ENCODE data around the gene YPEL2. TPM values are rescaled to one million over a fixed set of nuclear protein-coding genes. Genes with fewer than 3 reads are reported as not detected.

YPEL2 gene
- total RNA-seq, 1 experiment from 2014 or later = 0.98 TPM

DNA sequence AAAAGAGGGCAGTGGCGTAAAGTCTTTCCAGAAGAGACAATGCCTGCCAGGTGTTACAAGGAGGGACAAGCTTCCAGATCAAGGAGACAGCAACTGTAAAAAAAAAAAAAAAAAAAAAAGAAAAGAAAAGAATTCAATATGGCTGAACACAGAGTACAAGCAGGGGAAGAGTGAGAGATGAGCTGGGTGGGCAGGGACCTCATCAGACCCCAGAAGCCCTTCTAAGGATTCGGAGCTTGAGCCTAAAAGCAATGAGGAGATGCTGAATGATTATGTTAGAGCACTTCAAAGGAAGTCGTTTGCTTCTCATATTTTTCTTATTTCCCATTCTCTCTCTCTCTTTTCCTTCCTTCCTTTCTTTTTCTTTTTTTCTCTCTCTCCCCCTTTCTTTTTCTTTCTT is 103.0 kb downstream of the YPEL2 start:
- H3K4me2 ChIP-seq (ENCODE audit: insufficient read depth, insufficient read length, low read length) = no peak overlapping the region

More for the DNA sequence above, 103.0 kb downstream of the YPEL2 start:
- no peak overlapping the region for H2BK15ac ChIP-seq (ENCODE audit: low read depth, low read length)
- no peaks in the 10 kb centered on the region for H3K4me1 ChIP-seq (ENCODE audit: insufficient read depth, low read length)
- H4K91ac ChIP-seq (ENCODE audit: insufficient read length, low read depth, low read length) = no peak overlapping the region
- no peak overlapping the region for H4K5ac ChIP-seq (ENCODE audit: insufficient read length, low read depth, low read length)
- H3K9ac ChIP-seq (ENCODE audit: extremely low read depth, insufficient read length, low read length) = no peak overlapping the region
- H3K9me3 Mint-ChIP-seq = no peaks in the 10 kb centered on the region; a peak in 1 of 5 replicates
- DNase-seq = no peak
- WGBS (ENCODE audit: extremely low coverage, insufficient read length, low lambda C conversion rate) = no CpG with 5 or more reads among the region's 3 CpGs
- H3K14ac ChIP-seq (ENCODE audit: insufficient read depth, low read length) = no peak overlapping the region
- no peak overlapping the region for H3T11ph ChIP-seq (ENCODE audit: low read length)
- no peaks in the 10 kb centered on the region for H4K20me1 ChIP-seq (ENCODE audit: control insufficient read depth, insufficient read depth, insufficient read length)
- TF ChIP-seq CTCF (conservative IDR thresholded peaks at IDR 0.05) = no peak
- no peak overlapping the region for H4K8ac ChIP-seq (replicated peaks; ENCODE audit: insufficient read length, low read depth, low read length)
- H3K27ac ChIP-seq (ENCODE audit: insufficient read length, low read depth, low read length) = no peak overlapping the region
- no peak overlapping the region for H3K4ac ChIP-seq (ENCODE audit: low read depth, low read length)
- no peaks in the 10 kb centered on the region for H3K23me2 ChIP-seq (ENCODE audit: insufficient read length, low read depth, low read length, poor library complexity, severe bottlenecking)
- no peaks in the 10 kb centered on the region for H3K36me3 Mint-ChIP-seq (ENCODE audit: insufficient read depth in 1 of 3, low read depth in 3 of 3)
- H3K18ac ChIP-seq (ENCODE audit: insufficient read length, low read depth, low read length) = no peak overlapping the region
- H2BK120ac ChIP-seq (ENCODE audit: low read depth, low read length, poor library complexity, severe bottlenecking) = no peak overlapping the region
- H3K9me3 ChIP-seq (ENCODE audit: control insufficient read depth, low read depth, low read length) = no peaks in the 10 kb centered on the region
- no peak overlapping the region for H2AK5ac ChIP-seq (ENCODE audit: insufficient read length, low read length)
- H3K4me3 Mint-ChIP-seq = no peak overlapping the region
- H3K27me3 ChIP-seq (ENCODE audit: insufficient read depth, low read length) = no peaks in the 10 kb centered on the region
- H3K56ac ChIP-seq (ENCODE audit: insufficient read length, low read depth, low read length) = no peak overlapping the region
- no peaks in the 10 kb centered on the region; the same call in 1 of the 2 replicates for H3K27me3 Mint-ChIP-seq (ENCODE audit: low read depth)
- no peaks in the 10 kb centered on the region for H3K79me2 ChIP-seq (ENCODE audit: insufficient read depth, low read length)
- H2AFZ ChIP-seq (ENCODE audit: low read length) = no peak overlapping the region
- H2BK12ac ChIP-seq (ENCODE audit: insufficient read length, low read depth, low read length) = no peak overlapping the region
- H2BK20ac ChIP-seq (ENCODE audit: low read depth, low read length, poor library complexity, severe bottlenecking) = no peak overlapping the region
- no peak overlapping the region for H3K23ac ChIP-seq (ENCODE audit: insufficient read length, low read depth, low read length)
- H3K79me1 ChIP-seq (ENCODE audit: insufficient read depth, low read depth, low read length, poor library complexity, severe bottlenecking) = no peaks in the 10 kb centered on the region
- H3K27ac Mint-ChIP-seq = no peak overlapping the region
- peaks cover 0 to 2% of the 10 kb centered on the region in 2 experiments; a peak in 1 of 4 replicates for H3K4me1 Mint-ChIP-seq
- no peak overlapping the region for H2BK5ac ChIP-seq (ENCODE audit: insufficient read length, low read length)
